ENCODE results near the gene CFAP206. TPM values are rescaled to one million over a fixed set of nuclear protein-coding genes. Genes with fewer than 3 reads are reported as not detected.

CFAP206 gene
- total and polyA plus RNA-seq, 3 donors from 2014 or later = 37.8 to 116 (median 48.8) TPM

- Histone ChIP-seq H3K27ac (no peak overlapping the region), H3K9me3 (no peaks in the 10 kb centered on the region), H3K4me3 (no peak overlapping the region), H3K4me1 (no peaks in the 10 kb centered on the region), H3K27me3 (no peaks in the 10 kb centered on the region), H3K36me3 (ENCODE audit: low read depth, missing control alignments) (no peaks in the 10 kb centered on the region)
- no peak for DNase-seq
- intact Hi-C loops (cut with DNase I; ENCODE audit: low total_unique reads) = no loop called here
- 94% methylated on average over 2 of the region's 2 CpGs for WGBS, 2 donors
- TF ChIP-seq, protein P1, sequence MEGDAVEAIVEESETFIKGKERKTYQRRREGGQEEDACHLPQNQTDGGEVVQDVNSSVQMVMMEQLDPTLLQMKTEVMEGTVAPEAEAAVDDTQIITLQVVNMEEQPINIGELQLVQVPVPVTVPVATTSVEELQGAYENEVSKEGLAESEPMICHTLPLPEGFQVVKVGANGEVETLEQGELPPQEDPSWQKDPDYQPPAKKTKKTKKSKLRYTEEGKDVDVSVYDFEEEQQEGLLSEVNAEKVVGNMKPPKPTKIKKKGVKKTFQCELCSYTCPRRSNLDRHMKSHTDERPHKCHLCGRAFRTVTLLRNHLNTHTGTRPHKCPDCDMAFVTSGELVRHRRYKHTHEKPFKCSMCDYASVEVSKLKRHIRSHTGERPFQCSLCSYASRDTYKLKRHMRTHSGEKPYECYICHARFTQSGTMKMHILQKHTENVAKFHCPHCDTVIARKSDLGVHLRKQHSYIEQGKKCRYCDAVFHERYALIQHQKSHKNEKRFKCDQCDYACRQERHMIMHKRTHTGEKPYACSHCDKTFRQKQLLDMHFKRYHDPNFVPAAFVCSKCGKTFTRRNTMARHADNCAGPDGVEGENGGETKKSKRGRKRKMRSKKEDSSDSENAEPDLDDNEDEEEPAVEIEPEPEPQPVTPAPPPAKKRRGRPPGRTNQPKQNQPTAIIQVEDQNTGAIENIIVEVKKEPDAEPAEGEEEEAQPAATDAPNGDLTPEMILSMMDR (IDR thresholded peaks at IDR 0.05) = no peak
- no peak for TF ChIP-seq POLR2A (IDR thresholded peaks at IDR 0.05)
Observed at GRCh38 chr6:87375315-87375714, 32.5 kb upstream of the CFAP206 start.

DNA sequence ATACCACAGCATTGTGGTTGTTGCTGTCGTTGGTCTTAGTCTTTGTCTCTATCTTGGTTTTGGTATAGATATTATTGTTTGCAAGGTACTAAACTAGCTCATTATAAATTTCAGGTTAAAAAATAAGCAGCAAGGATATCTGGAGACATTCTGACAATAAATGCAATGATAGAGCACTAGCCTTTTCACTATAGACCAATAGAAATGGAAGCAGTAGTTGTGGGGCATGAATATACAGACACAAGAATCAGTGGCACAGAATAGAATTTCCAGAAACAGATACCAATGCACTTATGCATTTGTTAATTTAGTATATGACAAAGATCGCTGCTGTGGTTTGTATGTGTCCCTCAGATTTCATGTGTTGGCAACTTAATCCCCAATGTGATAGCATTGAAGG, 31.1 kb upstream of the CFAP206 start:
- H3K9me3 ChIP-seq = no peaks in the 10 kb centered on the region
- no peaks in the 10 kb centered on the region for H3K36me3 ChIP-seq (ENCODE audit: low read depth, missing control alignments)
- H3K4me3 ChIP-seq = no peak overlapping the region
- DNase-seq = no peak
- no peak overlapping the region for H3K27ac ChIP-seq
- H3K27me3 ChIP-seq = no peaks in the 10 kb centered on the region
- H3K4me1 ChIP-seq = no peaks in the 10 kb centered on the region
- intact Hi-C loops (cut with DNase I; ENCODE audit: low total_unique reads) = no loop called here
- WGBS, 2 donors = 90 to 93% methylated on average over 2 of the region's 2 CpGs
- TF ChIP-seq, protein P1 (IDR thresholded peaks at IDR 0.05) = no peak
- TF ChIP-seq POLR2A (IDR thresholded peaks at IDR 0.05) = no peak

DNA sequence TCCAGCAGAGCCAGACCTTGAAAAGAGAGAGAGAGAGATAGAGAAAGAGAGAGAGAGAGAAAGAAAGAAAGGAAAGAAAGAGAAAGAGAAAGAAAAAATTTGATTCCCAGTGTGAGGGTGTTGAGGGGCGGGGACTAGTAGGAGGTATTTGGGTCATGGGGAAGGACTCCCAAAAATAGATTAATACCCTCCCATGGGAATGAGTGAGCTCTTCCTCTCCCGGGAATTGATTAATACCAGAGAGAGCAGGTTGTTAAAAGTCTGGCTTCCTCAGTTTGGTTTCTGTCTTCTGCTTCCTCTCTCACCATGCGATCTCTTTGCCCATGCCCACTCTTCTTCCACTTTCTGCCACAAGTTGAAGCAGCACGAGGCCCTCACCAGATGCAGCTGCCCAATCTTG, 28.8 kb upstream of the CFAP206 start:
- DNase-seq = no peak
- TF ChIP-seq, protein P1 (IDR thresholded peaks at IDR 0.05) = no peak
- TF ChIP-seq POLR2A (IDR thresholded peaks at IDR 0.05) = no peak
- Histone ChIP-seq H3K9me3 (no peaks in the 10 kb centered on the region), H3K36me3 (ENCODE audit: low read depth, missing control alignments) (no peaks in the 10 kb centered on the region), H3K27me3 (no peaks in the 10 kb centered on the region), H3K4me1 (no peaks in the 10 kb centered on the region), H3K27ac (no peak overlapping the region), H3K4me3 (no peak overlapping the region)
- WGBS, 2 donors = 84 to 88% methylated on average over 4 of the region's 4 CpGs
- intact Hi-C loops (cut with DNase I; ENCODE audit: low total_unique reads) = no loop called here

DNA sequence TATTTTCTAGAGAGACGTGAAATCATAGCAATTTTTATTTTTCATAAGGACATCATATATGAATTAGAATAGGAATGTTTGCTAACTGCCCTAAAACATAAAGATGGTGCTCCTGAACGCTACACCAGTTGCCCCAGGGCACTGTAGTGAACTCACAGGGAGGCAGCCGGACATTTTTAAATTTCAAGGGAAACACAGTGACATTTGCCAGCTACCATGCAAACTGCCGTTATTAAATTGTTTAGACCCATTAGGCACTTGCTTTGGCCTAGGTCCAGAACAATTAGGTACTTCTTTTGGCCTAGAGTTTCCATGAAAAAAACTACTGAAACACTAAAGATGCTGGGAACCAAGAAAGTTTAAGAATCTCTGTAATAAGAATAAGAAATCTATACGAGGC, 24.9 kb upstream of the CFAP206 start:
- no peaks in the 10 kb centered on the region for H3K9me3 ChIP-seq
- no peaks in the 10 kb centered on the region for H3K36me3 ChIP-seq (ENCODE audit: low read depth, missing control alignments)
- no peak overlapping the region for H3K4me3 ChIP-seq
- no peak for TF ChIP-seq POLR2A (IDR thresholded peaks at IDR 0.05)
- TF ChIP-seq, protein P1 (IDR thresholded peaks at IDR 0.05) = no peak
- H3K27ac ChIP-seq = no peak overlapping the region
- no peaks in the 10 kb centered on the region for H3K4me1 ChIP-seq
- DNase-seq = no peak
- 81 to 90% methylated on average over 5 of the region's 5 CpGs for WGBS, 2 donors
- no peaks in the 10 kb centered on the region for H3K27me3 ChIP-seq
- intact Hi-C loops (cut with DNase I; ENCODE audit: low total_unique reads) = no loop called here

- H3K4me3 ChIP-seq = no peak overlapping the region
- TF ChIP-seq, protein P1 (IDR thresholded peaks at IDR 0.05) = no peak
- no peak for TF ChIP-seq POLR2A (IDR thresholded peaks at IDR 0.05)
- DNase-seq = no peak
- no peaks in the 10 kb centered on the region for H3K27me3 ChIP-seq
- no peaks in the 10 kb centered on the region for H3K4me1 ChIP-seq
- no peaks in the 10 kb centered on the region for H3K36me3 ChIP-seq (ENCODE audit: low read depth, missing control alignments)
- H3K27ac ChIP-seq = no peak overlapping the region
- 60 to 68% methylated on average over 1 of the region's 1 CpG for WGBS, 2 donors
- intact Hi-C loops (cut with DNase I; ENCODE audit: low total_unique reads) = no loop called here
- H3K9me3 ChIP-seq = no peaks in the 10 kb centered on the region
Observed at GRCh38 chr6:87384038-87384437, 23.7 kb upstream of the CFAP206 start.
